A549 (cell line): ENCODE results near the gene TRAPPC3.

Experiments used
- ESRRA ChIP-seq: fragments of 150-350 bp; IDR thresholded peaks from 2 replicates; pipeline ENCODE4 v1.6.1; 2014; ENCODE audit warnings: mild to moderate bottlenecking, low read length, borderline replicate concordance
- JUNB ChIP-seq: fragments of >200 bp; sonication (Bioruptor Twin); formaldehyde crosslinking; IDR thresholded peaks from 2 replicates; pipeline ENCODE4 v1.6.1; 2016
- KDM1A ChIP-seq: fragments of 200-600 bp; sonication (generic); IDR thresholded peaks from 2 replicates; pipeline ENCODE4 v1.6.1; 2016; ENCODE audit warnings: low read depth, mild to moderate bottlenecking
- MAFK ChIP-seq: fragments of 450-650 bp; IDR thresholded peaks from 2 replicates; pipeline ENCODE4 v1.6.1; 2014; ENCODE audit not compliant: partially characterized antibody
- POLR2A ChIP-seq: IDR thresholded peaks from 2 replicates; pipeline ENCODE4 v1.6.1; 2012; ENCODE audit warnings: mild to moderate bottlenecking, low read length
- RAD21 ChIP-seq, 2 experiments: fragments of >200 bp in 1 of 2; sonication (Bioruptor Twin) in 1 of 2; formaldehyde crosslinking in 1 of 2; IDR thresholded peaks in 1 of 2; conservative IDR thresholded peaks in 1 of 2; 2 replicates in 1 of 2; 3 replicates in 1 of 2; pipeline ENCODE4 v1.6.1; 2012 to 2018; ENCODE audit warnings: inconsistent platforms in 1 of 2
- ZFP36 ChIP-seq: fragments of 450-650 bp; IDR thresholded peaks from 2 replicates; pipeline ENCODE4 v1.6.1; 2014; ENCODE audit warnings: borderline replicate concordance; ENCODE audit not compliant: partially characterized antibody
- TF ChIP-seq, protein P1 (sequence below): fragments of 450-650 bp; IDR thresholded peaks from 2 replicates; pipeline ENCODE4 v1.6.1; 2014; ENCODE audit warnings: antibody characterized with exemption
- TF ChIP-seq, protein P2 (sequence below): fragments of >200 bp; sonication (Bioruptor Twin); formaldehyde crosslinking; IDR thresholded peaks from 3 replicates; pipeline ENCODE4 v1.5.1; 2016
- TF ChIP-seq, protein P3 (sequence below): fragments of 200-600 bp; sonication (generic); IDR thresholded peaks from 2 replicates; pipeline ENCODE4 v1.6.1; 2016; ENCODE audit warnings: antibody characterized with exemption, mild to moderate bottlenecking, moderate library complexity
- TF ChIP-seq, protein P4 (sequence below): IDR thresholded peaks from 2 replicates; pipeline ENCODE4 v1.6.1; 2012

DNA sequence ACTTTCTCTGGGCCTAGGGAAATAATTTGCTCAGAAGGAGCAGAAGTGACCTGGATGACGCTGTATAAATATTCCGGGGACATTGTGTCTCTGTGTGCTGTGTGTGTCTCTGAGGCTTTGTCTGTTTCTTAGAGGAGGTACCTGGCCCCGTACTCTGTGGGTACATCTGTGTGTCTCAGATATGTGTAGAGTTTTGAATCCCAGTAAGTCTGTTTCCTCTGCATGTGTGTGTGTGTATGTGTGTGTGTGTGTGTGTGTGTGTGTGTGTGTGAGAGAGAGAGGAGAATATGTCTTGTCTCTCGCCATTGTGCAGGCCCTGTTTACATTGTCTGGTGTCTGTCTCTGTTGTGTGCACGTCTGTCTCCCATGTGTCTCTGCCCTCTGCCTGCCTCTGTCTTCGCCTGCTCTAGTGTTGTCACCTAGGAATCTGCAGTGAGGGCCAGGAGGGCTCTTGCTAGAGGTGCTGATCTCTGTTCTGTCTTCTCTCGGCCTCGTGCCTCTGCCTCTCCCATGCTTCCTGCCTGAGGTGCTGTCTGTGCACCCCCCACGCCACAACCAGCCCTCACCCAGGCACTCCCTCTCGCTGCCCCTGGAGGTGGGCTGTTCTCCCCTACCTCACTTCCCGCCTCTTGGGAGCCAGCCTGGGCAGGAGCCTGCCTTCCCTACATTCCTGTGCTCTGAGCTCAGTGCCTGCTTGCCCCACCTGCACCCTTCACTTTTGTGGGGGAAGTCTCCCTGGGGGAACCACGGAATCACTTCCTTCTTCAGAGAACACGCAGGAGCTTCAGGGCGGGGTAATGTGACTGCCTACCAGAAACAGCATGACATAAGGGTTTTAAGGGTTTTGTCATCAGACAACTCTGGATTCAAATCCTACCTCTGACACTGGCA, 12.6 kb upstream of the TRAPPC3 start:
- TF ChIP-seq ESRRA (no peak), POLR2A (no peak), ZFP36 (no peak), MAFK (no peak), RAD21 (conservative IDR thresholded peaks at IDR 0.05 in 1 of 2, IDR thresholded peaks at IDR 0.05 in 1 of 2) (no peak), JUNB (no peak), KDM1A (no peak)
- TF ChIP-seq, protein P1, sequence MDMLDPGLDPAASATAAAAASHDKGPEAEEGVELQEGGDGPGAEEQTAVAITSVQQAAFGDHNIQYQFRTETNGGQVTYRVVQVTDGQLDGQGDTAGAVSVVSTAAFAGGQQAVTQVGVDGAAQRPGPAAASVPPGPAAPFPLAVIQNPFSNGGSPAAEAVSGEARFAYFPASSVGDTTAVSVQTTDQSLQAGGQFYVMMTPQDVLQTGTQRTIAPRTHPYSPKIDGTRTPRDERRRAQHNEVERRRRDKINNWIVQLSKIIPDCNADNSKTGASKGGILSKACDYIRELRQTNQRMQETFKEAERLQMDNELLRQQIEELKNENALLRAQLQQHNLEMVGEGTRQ, result no peak
- TF ChIP-seq, protein P2, sequence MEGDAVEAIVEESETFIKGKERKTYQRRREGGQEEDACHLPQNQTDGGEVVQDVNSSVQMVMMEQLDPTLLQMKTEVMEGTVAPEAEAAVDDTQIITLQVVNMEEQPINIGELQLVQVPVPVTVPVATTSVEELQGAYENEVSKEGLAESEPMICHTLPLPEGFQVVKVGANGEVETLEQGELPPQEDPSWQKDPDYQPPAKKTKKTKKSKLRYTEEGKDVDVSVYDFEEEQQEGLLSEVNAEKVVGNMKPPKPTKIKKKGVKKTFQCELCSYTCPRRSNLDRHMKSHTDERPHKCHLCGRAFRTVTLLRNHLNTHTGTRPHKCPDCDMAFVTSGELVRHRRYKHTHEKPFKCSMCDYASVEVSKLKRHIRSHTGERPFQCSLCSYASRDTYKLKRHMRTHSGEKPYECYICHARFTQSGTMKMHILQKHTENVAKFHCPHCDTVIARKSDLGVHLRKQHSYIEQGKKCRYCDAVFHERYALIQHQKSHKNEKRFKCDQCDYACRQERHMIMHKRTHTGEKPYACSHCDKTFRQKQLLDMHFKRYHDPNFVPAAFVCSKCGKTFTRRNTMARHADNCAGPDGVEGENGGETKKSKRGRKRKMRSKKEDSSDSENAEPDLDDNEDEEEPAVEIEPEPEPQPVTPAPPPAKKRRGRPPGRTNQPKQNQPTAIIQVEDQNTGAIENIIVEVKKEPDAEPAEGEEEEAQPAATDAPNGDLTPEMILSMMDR, result no peak
- TF ChIP-seq, protein P3, sequence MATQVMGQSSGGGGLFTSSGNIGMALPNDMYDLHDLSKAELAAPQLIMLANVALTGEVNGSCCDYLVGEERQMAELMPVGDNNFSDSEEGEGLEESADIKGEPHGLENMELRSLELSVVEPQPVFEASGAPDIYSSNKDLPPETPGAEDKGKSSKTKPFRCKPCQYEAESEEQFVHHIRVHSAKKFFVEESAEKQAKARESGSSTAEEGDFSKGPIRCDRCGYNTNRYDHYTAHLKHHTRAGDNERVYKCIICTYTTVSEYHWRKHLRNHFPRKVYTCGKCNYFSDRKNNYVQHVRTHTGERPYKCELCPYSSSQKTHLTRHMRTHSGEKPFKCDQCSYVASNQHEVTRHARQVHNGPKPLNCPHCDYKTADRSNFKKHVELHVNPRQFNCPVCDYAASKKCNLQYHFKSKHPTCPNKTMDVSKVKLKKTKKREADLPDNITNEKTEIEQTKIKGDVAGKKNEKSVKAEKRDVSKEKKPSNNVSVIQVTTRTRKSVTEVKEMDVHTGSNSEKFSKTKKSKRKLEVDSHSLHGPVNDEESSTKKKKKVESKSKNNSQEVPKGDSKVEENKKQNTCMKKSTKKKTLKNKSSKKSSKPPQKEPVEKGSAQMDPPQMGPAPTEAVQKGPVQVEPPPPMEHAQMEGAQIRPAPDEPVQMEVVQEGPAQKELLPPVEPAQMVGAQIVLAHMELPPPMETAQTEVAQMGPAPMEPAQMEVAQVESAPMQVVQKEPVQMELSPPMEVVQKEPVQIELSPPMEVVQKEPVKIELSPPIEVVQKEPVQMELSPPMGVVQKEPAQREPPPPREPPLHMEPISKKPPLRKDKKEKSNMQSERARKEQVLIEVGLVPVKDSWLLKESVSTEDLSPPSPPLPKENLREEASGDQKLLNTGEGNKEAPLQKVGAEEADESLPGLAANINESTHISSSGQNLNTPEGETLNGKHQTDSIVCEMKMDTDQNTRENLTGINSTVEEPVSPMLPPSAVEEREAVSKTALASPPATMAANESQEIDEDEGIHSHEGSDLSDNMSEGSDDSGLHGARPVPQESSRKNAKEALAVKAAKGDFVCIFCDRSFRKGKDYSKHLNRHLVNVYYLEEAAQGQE, result no peak
- TF ChIP-seq, protein P4, sequence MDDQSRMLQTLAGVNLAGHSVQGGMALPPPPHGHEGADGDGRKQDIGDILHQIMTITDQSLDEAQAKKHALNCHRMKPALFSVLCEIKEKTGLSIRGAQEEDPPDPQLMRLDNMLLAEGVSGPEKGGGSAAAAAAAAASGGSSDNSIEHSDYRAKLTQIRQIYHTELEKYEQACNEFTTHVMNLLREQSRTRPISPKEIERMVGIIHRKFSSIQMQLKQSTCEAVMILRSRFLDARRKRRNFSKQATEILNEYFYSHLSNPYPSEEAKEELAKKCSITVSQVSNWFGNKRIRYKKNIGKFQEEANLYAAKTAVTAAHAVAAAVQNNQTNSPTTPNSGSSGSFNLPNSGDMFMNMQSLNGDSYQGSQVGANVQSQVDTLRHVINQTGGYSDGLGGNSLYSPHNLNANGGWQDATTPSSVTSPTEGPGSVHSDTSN, result no peak
